MM.1S (cell line): ENCODE measurements around the gene GALNT10.

Experiments used
- DNase-seq: peaks from one replicate; pipeline ENCODE4 v3.0.0-alpha.2; 2015
- H2AFZ ChIP-seq: fragments of 300-600 bp; sonication (generic); 2 replicates; pipeline ENCODE4 v1.6.0; 2016; ENCODE audit warnings: antibody characterized with exemption, low read length
- H3F3A ChIP-seq: fragments of 300-600 bp; sonication (generic); 2 replicates; pipeline ENCODE4 v1.6.1; 2016; ENCODE audit warnings: mild to moderate bottlenecking, antibody characterized with exemption, low read length, moderate library complexity, mixed read lengths; ENCODE audit not compliant: insufficient read depth
- H3K27ac ChIP-seq: fragments of 300-600 bp; sonication (generic); 2 replicates; pipeline ENCODE4 v1.5.1; 2016; ENCODE audit warnings: mild to moderate bottlenecking, low read length
- H3K27me3 ChIP-seq: fragments of 300-600 bp; sonication (generic); replicated peaks from 2 replicates; pipeline ENCODE4 v1.6.0; 2016; ENCODE audit warnings: low read length; ENCODE audit not compliant: insufficient read depth
- H3K36me3 ChIP-seq: fragments of 300-600 bp; sonication (generic); replicated peaks from 2 replicates; pipeline ENCODE4 v1.6.1; 2016; ENCODE audit warnings: mild to moderate bottlenecking, low read length, mixed read lengths; ENCODE audit not compliant: insufficient read depth
- H3K4me1 ChIP-seq: fragments of 300-600 bp; sonication (generic); 2 replicates; pipeline ENCODE4 v1.6.1; 2016; ENCODE audit warnings: low read length, mixed read lengths
- H3K4me2 ChIP-seq: fragments of 300-600 bp; sonication (generic); 2 replicates; pipeline ENCODE4 v1.6.0; 2016; ENCODE audit warnings: low read depth, low read length
- H3K4me3 ChIP-seq: fragments of 300-600 bp; sonication (generic); 2 replicates; pipeline ENCODE4 v1.5.1; 2016; ENCODE audit warnings: low read length, mixed read lengths
- H3K79me2 ChIP-seq: fragments of 300-600 bp; sonication (generic); 2 replicates; pipeline ENCODE4 v1.6.1; 2016; ENCODE audit warnings: mixed run types, low read length, mixed read lengths
- H3K9ac ChIP-seq: fragments of 300-600 bp; sonication (generic); 2 replicates; pipeline ENCODE4 v1.6.1; 2016; ENCODE audit warnings: low read length, mixed read lengths
- H3K9me2 ChIP-seq: fragments of 300-600 bp; sonication (generic); replicated peaks from 2 replicates; pipeline ENCODE4 v1.6.1; 2016; ENCODE audit warnings: mild to moderate bottlenecking, low read length, mixed read lengths; ENCODE audit not compliant: insufficient read depth
- H3K9me3 ChIP-seq: fragments of 300-600 bp; sonication (generic); replicated peaks from 2 replicates; pipeline ENCODE4 v1.6.1; 2016; ENCODE audit warnings: mild to moderate bottlenecking, low read length, mixed read lengths; ENCODE audit not compliant: insufficient read depth
- H4K20me1 ChIP-seq: fragments of 300-600 bp; sonication (generic); 2 replicates; pipeline ENCODE4 v1.6.1; 2016; ENCODE audit warnings: mild to moderate bottlenecking, low read length, moderate library complexity, mixed read lengths; ENCODE audit not compliant: insufficient read depth
- CTCF ChIP-seq: fragments of 300-600 bp; sonication (generic); IDR thresholded peaks from 2 replicates; pipeline ENCODE4 v1.5.1; 2016; ENCODE audit warnings: antibody characterized with exemption, low read length, mixed read lengths
- EZH2 ChIP-seq: fragments of 300-600 bp; sonication (generic); optimal IDR thresholded peaks from 2 replicates; pipeline ENCODE3; 2017; ENCODE audit warnings: low read depth, mild to moderate bottlenecking, antibody characterized with exemption, low read length, mixed read lengths
- EZH2phosphoT487 ChIP-seq: fragments of 300-600 bp; sonication (generic); IDR thresholded peaks from 2 replicates; pipeline ENCODE4 v1.6.1; 2018; ENCODE audit warnings: antibody characterized with exemption, low read length

Gene GALNT10

DNA sequence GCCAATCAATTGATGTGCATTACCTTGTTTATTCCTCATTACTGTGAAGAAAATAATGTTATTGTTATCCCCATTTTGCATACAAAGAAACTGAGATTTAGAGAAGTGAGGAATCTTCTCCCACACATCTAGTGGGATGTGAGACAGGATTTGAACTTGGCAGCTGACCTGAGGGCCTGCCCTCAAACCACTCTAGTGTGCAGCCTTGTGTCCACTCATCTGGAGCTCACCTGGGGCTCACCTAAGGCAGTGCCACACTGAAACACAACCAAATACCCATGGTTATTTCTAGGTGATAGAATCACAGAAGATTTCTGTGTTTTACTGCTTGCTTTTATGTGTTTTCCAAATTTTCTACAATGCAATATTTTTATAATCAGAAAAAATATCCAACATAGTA lies 160.6 kb downstream of the GALNT10 start:
- no peaks in the 10 kb centered on the region for H3K27me3 ChIP-seq
- no peak overlapping the region for H3K9ac ChIP-seq
- H3F3A ChIP-seq, result 0 out of 2 replicates have a peak, but pooled peaks cover 5% of the 10 kb centered on the region
- H3K79me2 ChIP-seq, result no peaks in the 10 kb centered on the region
- H3K36me3 ChIP-seq, result no peaks in the 10 kb centered on the region
- H3K4me3 ChIP-seq, result no peak overlapping the region
- H2AFZ ChIP-seq, result no peak overlapping the region
- H4K20me1 ChIP-seq, result no peaks in the 10 kb centered on the region
- H3K9me3 ChIP-seq, result no peaks in the 10 kb centered on the region
- DNase-seq, result no peak
- H3K9me2 ChIP-seq, result no peaks in the 10 kb centered on the region
- no peak for TF ChIP-seq CTCF
- TF ChIP-seq EZH2phosphoT487, result no peak
- TF ChIP-seq EZH2, result no peak
- H3K4me1 ChIP-seq, result peaks cover 20% of the 10 kb centered on the region
- H3K4me2 ChIP-seq, result no peak overlapping the region
- no peak overlapping the region for H3K27ac ChIP-seq

DNA sequence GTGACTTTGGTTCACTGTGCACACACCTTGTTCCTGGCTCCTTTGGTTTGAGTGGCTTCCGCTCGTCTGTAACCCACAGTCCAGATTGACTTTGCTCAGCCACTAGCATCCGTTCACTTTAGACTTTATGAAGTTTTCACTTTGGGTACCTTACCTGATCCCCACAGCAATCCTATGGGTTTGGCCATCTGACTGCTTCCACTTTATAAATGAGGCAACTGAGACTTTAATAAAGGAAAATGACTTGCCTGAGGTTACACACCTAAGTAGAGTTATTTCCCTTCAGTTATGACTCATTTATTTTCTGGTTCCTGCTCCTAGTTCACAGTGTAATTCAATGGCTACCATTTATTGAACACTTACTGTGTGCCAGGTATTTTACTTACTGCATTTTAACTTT lies 161.0 kb downstream of the GALNT10 start:
- Histone ChIP-seq H3K79me2 (no peaks in the 10 kb centered on the region), H3K9me2 (no peaks in the 10 kb centered on the region), H3K36me3 (no peaks in the 10 kb centered on the region), H3K27ac (no peak overlapping the region), H3K9me3 (no peaks in the 10 kb centered on the region), H3K9ac (no peak overlapping the region), H3K4me1 (peaks cover 20% of the 10 kb centered on the region), H2AFZ (no peak overlapping the region), H3F3A (0 out of 2 replicates have a peak, but pooled peaks cover 5% of the 10 kb centered on the region), H3K4me2 (no peak overlapping the region), H3K27me3 (no peaks in the 10 kb centered on the region), H4K20me1 (no peaks in the 10 kb centered on the region), H3K4me3 (no peak overlapping the region)
- TF ChIP-seq CTCF (no peak), EZH2 (no peak), EZH2phosphoT487 (no peak)
- no peak for DNase-seq

- peak; percentile 56 for DNase-seq
- peak overlapping the region; percentile 20; the same call in 1 of the 2 replicates for H3K4me2 ChIP-seq
Measured at GRCh38 chr5:154352960-154353548, 162.5 kb downstream of the GALNT10 start.

More at GRCh38 chr5:154352960-154353548, 162.5 kb downstream of the GALNT10 start:
- H3K79me2 ChIP-seq, result no peaks in the 10 kb centered on the region
- H3K4me1 ChIP-seq, result peaks cover 20% of the 10 kb centered on the region
- H3K36me3 ChIP-seq, result no peaks in the 10 kb centered on the region
- H3K9me2 ChIP-seq, result no peaks in the 10 kb centered on the region
- TF ChIP-seq CTCF (no peak), EZH2phosphoT487 (no peak), EZH2 (no peak)
- H2AFZ ChIP-seq, result no peak overlapping the region
- no peak overlapping the region for H3K27ac ChIP-seq
- no peak overlapping the region; the same call in 1 of the 2 replicates for H3K4me3 ChIP-seq
- H4K20me1 ChIP-seq, result no peaks in the 10 kb centered on the region
- H3K27me3 ChIP-seq, result no peaks in the 10 kb centered on the region
- no peak overlapping the region for H3K9ac ChIP-seq
- no peaks in the 10 kb centered on the region for H3K9me3 ChIP-seq
- H3F3A ChIP-seq, result 0 out of 2 replicates have a peak, but pooled peaks cover 5% of the 10 kb centered on the region
